AG08396 (cell line): ENCODE results near the gene LRRC4C.

Experiments used
- DNase-seq: peaks from one replicate; pipeline ENCODE4 v3.0.0; 2012; ENCODE audit warnings: low spot score, mixed read lengths

Gene LRRC4C

DNA sequence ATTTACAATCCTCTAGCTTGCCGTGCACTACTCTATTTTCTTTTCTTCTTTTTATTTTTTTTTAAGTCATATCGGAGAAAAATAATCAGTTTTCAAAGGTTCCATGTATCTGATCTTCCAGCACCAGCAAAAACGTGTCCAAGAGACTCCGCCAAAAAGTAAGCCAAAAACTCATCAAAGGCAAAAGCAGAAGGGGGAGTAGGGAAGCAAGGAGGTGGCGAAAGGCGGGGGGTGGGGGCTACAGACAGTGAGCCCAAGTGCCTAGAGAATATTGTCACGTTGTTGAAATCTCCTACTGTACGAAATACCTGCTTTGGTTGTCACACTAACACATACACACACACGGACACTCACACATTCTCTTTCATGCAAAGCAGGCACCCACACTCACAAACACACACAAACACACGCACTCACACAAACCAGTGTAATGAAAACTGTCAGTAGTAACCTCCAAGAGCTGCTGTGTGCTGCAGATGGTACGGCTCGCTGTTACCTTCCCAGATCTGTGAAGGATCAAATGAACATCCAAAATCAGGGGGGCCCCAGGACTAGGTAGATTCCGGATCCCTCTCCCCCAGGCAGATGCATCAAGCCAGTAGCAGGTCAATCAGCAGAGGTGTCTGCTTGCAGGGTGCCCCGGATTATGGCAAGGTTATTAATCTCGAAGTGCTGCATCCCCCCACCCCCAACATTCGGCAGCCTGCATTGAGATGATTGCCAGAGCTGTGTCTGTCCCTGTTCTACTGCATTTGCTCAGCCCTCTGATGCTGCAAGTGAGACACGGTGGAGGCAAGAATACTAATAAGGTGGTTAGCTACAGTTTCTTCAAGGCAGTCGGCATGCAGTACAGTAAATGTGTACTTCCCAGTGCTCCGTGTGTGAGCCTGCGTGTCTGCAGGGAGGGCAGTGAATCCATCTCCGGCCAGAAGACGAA, at the start of gene LRRC4C:
Gene LRRC4C, minus strand, starts transcription at position 188 of the 937 bp plus-strand sequence.
- no peak for DNase-seq

DNA sequence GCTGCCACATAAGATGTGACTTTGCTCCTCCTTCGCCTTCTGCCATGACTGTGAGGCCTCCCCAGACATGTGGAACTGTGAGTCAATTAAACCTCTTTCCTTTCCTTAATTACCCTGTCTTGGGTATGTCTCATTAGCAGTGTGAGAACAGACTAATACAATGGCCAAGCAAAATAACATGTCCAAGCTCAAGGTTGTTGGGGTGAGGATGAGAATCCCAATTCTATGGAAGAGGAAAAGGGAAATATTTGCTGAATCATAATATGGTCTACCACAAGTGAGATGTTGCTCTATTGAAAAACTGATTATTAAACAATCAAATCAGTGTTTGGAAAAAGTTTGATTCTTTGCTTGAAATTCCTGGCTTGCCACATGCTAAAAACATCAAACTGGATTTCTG, 48.7 kb upstream of the LRRC4C start:
- DNase-seq: no peak

DNA sequence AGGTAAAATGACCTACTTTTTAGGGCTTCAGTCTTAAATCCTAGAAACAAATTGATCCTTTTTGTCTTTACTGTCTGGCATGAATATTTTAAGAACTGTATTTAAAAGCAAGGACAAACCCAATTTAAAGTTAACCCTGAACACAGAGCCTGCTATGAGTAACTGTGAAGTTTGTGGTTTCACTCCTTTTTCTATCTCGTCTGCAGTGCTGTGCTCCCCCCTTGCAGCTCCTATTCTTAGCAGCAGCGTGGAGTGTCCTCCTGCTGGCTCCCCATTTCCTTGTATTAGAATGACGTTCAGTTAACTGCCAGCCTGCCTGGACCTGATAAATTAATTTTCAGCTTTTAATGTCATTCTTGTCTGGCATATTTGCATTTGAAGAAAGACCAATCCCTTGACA, 40.0 kb upstream of the LRRC4C start:
- DNase-seq: no peak

DNA sequence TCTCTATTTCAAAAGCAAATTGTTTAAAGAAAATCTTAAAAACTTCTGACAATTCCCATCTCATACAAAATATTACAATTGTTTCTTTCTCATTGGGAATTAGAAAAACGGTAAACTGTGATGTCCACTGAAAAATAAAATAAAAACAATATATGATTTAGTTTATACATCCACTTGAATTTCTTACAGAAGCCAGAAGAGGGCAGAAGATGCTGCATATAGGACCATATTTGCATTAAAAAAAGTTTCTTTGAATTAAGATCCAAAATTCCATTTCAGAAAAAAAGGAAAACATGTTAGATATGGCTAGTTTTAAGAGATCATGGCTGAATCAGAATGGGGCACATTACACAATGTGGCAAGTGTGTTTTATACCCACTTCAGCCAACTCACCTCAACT, 39.3 kb upstream of the LRRC4C start:
- DNase-seq: no peak

DNA sequence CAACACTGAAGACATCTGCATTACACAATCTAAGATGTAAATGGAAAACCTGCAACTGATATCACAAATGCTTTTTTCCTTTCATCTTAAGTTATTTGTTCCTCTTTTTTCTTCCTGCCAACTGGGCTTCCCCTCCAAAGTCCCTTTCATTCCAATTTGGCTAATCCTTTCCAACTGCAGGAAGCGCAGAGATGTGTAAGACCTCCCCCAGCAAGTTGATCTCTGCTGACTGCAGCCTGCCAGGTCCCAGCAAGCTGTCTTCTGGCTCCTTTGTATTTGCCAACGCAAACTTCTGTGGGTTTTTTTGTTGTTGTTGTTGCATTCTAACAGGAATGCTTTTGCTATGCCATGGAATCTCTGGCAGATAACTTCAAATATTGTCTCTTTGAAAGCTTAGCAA, 38.5 kb upstream of the LRRC4C start:
- DNase-seq: no peak

DNA sequence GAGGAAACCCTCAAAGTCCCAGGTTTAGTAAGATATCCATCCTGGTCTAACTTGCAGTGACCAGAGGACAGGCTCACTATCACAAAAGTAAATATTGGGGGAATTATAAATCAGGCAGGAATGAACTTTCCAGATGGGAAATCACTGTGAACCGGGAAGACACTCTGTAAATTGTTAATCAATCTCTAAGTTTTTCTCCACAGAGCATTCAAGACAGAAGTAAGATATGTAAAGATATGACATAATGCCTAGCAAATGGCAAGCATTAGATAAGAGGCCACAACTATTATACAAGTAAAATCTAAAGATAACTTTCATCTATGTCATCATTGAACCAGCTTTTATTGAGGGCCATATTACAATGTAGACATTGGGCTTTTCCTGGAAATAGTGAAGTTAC, 35.3 kb upstream of the LRRC4C start:
- no peak for DNase-seq

DNA sequence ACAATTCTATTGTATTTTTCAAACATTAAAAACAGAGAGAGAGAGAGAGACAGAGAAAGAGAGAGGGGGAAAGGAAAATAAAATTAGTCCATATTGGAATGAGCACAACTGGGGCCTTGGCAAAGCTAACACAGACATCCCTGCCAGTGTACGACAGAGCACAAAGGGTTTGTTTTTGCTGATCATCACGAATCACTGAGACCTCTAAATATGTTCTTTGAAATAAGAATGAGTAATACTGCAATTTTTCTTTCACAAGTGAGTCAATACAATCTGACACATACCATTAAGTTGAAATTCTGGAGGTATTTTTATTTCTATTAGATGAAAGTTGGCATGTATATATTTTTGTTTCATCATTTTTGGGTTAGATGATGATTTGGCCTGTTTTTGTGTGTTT, 27.0 kb upstream of the LRRC4C start:
- DNase-seq: no peak

DNA sequence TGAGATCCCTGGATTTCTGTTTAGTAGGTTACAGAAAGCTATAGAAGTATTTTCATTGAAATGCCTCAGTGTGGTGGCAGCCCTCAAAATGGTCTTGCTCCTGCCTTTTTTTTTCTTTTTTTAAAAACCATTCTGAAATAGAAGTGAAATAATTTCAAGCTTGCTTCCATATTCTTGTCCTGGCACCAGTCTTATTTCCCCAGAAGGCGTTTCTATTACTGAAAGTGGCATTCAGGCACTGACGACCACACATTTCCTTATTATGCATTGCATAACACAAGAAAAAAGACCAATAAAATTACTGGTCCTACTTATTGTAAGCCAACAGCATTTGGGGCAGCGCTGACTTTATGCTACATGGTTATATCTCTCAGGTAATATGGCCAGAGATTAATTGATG, 24.5 kb upstream of the LRRC4C start:
- no peak for DNase-seq

DNA sequence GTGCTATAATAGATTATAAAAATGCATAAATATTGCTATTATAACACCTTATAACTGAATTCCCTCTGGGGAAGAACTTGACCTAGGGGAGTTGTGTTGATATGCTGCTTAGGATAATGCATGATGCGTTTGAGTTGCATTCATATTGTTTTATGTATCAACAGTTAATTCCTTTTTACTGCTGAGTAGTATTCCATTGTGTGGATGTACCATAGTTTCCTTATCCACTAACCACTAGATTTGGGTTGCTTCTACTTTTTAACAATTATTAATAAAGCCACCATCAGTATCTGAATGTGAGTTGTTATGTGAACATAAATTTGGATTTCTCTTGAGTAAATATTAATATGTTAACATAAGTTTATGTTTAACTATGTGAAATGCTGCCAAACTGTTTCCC, 19.7 kb upstream of the LRRC4C start:
- DNase-seq: no peak

DNA sequence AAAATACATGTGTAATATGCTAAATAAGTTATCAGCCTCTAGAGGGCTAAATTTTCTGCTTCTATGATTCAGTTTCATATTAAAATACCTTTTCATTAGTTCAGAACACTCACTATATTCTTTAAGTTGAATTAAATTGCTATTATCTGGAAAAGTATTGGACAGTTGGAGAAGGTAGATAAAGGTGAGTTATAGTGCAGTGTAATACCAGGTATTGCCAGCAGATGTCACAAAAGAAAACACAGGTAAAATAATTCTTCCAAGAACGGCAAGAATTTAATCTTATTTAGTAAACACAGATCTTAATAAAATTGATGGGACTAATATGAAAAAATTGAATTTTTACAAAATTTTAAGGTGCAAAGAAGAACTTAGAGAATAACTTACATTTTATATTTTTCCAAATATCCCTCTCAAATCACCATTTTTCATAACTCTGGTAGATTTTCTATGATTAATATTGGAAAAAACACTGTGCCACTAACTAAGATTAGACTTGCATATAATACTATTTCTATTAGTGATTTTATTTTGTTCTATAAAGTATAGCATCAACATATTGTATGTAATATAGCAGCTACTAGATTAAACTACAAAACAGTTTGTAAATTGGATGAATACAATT, 1.7 kb upstream of the LRRC4C start:
- DNase-seq: no peak

DNA sequence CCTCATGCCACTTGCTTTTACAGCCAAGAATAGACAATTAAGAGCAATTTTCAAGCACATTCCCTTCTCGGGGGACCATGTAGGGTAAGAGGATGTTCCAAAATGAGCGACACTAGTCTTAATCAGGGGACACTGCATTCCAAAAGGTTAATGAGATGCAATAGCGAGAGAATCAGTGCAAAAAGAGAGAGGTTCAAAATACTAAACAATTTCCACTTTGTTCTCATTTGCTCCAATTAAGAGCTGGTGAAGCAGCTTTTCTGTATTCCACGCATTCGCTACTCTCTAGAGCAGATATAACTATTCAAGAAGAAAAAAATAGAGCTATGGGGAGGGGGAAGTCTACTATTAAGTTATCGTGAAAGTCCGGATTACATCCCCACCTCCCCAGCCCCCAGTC, 811 bp downstream of the LRRC4C start:
- no peak for DNase-seq

DNA sequence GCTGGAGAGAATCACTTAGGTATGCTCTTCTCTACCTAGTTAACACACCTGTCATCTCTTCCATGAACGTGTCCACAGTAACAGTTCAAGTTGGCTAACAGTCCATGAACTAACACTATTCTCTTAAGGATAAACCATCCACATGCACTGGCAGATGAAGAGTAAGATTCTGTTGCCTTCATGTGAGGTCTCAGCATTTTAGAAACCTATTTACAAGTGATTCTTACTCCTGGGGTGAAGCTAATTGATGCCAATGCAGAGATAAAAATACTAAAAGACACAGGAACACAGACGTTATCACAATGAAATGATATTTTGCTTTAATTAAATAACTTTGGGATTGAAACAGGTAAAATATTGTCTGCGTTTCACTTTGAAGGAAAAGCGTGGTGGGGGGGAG, 1.3 kb downstream of the LRRC4C start:
- DNase-seq: no peak

DNA sequence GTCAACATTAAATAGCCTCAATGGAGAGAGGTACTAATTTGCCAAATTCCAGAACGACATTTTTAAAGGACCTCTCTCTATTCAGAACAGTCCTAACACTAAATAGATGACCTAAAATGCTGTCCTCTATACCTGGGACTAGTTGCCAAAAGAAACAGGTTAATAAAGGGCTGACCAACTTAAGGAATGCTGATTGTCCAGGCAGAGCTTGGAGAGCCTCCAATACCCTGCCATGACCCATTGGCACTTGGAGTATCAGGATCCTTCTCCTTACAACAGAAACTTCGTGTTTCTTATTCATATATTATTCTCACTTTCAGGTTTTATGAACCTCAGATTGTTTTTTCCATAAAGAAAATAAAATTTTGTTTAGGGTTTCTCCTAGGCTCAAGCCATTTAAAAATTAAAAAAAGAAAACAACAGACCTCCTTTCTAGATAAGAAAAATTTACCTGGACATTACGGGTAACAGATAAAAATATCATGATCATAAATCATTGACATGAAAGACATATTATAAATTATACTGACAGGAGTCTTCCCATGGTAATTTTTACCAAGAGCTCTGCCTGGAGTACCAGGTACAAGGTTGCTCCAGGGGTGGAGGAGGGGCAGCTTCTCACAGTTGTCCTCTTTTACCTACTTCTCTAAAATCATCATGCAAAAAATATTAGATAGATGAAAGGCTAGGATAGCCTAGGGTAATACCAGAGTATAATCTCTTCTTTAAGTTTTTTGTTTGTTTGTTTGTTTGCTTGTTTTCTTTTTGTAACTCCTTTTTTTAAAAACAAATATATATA, 2.0 kb downstream of the LRRC4C start:
- DNase-seq: no peak

DNA sequence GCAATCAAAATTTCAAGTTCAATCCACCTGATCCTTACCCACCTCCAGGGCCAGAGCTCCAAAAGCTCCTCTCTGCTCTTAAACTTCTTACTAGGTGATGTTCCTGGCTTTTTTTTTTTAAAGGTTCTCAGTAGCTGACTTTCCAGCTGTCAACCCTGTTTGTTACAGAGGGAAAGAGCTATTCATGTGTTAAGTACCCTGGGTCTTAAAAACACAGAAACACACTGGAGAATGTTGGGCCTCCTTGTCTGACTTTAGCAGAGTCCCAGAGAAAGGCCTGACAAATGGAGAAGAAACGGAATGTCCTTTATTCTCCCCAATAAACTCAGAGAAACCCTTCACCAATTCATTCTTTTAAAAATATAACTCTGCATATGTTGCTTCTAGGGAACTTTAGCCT, 3.2 kb downstream of the LRRC4C start:
- no peak for DNase-seq

DNA sequence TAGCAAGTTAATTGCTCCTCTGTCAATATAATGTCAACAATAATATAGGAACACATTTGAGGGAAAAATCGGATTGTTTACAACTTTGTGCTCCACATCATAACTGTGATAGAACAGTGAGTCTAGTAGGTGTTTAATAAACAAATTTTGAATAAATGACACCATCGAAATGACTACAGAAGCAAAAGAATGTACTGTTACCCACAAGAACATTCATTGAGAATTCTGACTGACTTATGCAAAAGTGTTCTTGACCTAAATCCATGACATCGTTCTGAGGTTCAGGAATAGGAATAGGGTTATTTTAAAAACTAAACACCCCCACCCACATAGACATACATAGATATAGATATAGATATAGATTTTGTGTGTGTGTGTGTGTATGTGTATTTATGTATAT, 8.4 kb downstream of the LRRC4C start:
- DNase-seq: no peak

DNA sequence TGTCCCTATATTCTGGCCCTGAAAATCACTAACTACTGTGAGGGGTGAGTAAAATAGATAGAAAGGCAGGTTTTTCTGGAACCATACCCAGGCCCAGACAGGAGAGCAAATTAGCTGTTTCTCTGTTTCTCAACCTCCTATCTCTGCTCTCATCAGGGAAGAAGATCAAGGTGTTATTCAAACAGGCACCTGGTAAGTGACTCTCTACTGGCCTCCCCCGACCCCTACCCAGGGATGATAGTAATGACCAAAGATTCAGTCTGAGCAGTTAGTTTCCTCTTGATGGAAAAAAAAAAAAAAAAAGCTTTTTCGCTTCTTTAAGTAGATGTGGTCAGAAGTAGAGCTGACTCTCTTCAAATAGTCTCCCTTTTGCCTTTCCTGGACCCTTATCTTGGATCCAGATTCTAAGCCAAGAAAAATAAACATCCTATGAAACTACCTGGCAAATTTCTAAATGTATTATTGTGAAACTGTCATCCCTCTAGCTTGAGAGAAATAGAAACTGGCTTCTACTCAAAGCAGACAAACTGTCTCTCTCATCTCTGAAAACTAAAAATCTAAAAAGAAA, 9.9 kb downstream of the LRRC4C start:
- DNase-seq: no peak

DNA sequence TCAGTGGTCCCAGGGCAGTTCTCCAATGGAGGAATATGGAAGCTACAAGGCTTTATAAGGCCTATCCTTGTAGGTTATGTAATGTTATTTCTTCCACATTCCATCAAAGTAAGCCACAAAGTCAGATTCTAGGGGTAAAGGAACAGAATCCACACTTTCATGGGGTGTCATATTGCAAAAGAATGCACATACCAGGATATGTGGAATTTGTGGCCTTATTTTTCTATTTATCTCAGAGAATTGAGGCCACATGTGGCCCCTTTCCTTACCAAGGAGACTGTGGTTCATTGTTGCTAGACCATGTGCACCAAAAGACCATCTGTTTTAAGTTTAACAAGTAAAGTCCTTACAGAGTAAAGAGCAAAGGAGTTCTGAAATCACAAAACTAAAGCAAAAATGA, 12.9 kb downstream of the LRRC4C start:
- DNase-seq: no peak

DNA sequence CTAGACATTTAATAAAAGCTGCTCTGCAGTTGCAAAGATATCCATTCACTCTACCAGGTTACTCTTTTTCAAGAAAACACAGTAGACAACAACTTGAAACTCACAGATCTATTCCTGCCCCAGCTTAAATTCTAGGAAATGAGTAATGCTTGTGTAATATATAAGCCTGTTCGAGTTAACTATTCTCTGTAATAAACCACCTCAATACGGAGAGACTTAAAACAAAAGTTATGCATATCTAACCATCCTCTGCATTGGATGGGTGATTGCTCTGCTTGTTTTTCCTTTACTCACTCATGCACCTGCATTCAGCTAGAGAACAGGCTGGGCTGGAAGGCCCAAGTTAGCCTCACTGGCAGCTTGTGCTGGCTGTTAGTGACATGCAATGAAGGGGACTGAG, 13.3 kb downstream of the LRRC4C start:
- DNase-seq: no peak

DNA sequence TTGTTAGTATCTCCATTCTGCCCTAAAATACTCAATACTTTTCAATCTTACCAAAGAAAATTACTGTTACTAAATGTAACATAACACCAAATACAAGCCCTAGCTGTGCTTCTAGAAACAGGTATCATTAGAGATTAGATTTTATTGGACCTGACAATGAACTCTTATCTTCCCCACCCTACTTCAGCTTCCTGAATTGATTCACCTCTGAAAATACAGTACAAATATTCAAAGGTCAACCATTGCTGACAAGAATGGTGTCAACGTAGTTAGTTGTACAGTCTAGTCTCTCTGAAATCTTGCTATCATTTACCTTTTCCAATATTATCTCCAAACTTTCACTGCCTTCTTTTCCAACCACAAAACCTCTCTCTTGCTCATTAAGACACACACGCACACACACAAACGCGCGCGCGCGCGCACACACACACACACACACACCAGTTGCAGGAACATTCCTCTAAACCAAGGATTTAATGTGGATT, 22.4 kb downstream of the LRRC4C start:
- no peak for DNase-seq

DNA sequence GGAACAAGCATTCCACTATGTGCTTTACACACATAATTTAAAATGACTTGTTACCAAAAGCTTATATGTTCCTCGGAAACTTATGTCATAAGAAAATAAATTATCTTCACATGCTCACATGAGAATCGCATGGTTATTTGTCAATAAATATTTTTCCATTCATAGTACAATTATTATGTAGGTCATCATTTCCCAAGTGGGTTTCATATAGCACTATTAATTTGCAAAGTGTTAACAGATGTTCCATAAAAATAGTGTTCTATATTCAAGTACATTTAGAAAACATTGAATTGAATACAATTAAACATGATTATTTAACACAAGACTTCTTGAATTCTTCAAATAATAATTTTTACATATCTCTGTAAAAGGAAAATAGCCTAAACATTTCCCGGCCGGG, 23.9 kb downstream of the LRRC4C start:
- DNase-seq: no peak

DNA sequence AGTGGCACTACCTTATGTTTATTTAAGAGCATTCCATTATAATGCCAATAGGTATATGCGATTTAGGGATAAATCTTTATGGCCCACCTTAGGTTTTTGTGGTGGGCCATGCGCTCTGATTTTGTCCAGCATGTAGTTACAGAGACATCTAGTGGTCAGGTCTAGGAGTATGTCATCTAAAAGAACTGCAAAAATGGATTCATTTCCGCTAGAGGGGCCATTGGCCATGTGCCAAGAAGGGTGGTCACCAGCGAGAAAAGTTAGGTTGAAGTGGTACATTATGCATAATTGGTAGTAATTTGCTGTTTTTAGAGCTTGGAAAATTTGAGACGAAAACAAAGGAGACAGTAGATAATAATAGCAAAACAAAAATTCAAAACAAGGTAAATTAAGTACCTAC, 27.7 kb downstream of the LRRC4C start:
- no peak for DNase-seq

DNA sequence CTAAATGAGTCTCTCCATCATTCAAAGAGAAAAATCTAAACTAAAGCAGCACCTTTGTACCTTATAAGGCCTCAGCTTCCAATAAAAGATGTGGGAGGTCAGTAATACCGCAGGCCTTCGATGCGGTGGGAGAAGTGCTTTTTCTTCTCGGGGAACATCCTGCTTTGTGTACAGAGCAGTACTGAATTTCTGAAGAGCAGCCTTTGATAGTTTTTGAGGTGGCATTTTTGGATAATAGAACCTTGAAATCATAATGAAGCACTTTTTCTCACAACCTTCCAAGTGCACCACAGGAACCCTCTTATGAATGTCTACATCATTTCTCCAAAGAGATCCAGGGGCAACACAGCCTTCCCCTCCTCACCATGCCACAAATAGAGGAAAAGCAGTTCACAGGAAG, 39.6 kb downstream of the LRRC4C start:
- DNase-seq: no peak
